Astrocyte of the cerebellum (primary cell): ENCODE results near the gene NKAIN1.
"Not testable (repeated sequence)": the region's sequence is repeated elsewhere in the genome, so short reads cannot be mapped to it uniquely, and the experiment has no call there.

Experiments used
- DNase-seq: peaks from one replicate; pipeline ENCODE4 v3.0.0-alpha.2; 2011; ENCODE audit warnings: low read depth
- H3K4me3 ChIP-seq: 2 replicates; pipeline ENCODE4 v1.5.1; 2011; ENCODE audit warnings: mild to moderate bottlenecking, low read depth, low read length, moderate library complexity
- CTCF ChIP-seq: IDR thresholded peaks from 2 replicates; pipeline ENCODE4 v1.5.1; 2012; ENCODE audit warnings: low read length, low read depth, moderate library complexity, mild to moderate bottlenecking; ENCODE audit errors: missing control alignments
- in situ Hi-C: cut with HindIII; loops from 2 replicates; pipeline ENCODE4 v1.10.0; 2017; ENCODE audit warnings: low sequenced_read_pairs

The NKAIN1 gene

GRCh38 chr1:31145648-31146047, 94.0 kb downstream of the NKAIN1 start:
- in situ Hi-C loops, result no loop called here
- TF ChIP-seq CTCF, result no peak
- no peak overlapping the region for H3K4me3 ChIP-seq
- DNase-seq, result no peak

- in situ Hi-C loops, result no loop called here
- no peak for TF ChIP-seq CTCF
- no peak for DNase-seq
These were observed 95.2 kb downstream of the NKAIN1 start for GRCh38 chr1:31144442-31144841.

GRCh38 chr1:31143455-31143854, 96.2 kb downstream of the NKAIN1 start:
- H3K4me3 ChIP-seq, result no peak overlapping the region
- no peak for DNase-seq
- in situ Hi-C loops, result no loop called here
- TF ChIP-seq CTCF, result no peak

More at GRCh38 chr1:31144442-31144841, 95.2 kb downstream of the NKAIN1 start:
- no peak overlapping the region for H3K4me3 ChIP-seq

- in situ Hi-C loops, result no loop called here
- H3K4me3 ChIP-seq, result no peak overlapping the region
- no peak for DNase-seq
- TF ChIP-seq CTCF, result no peak
These were observed 97.3 kb downstream of the NKAIN1 start for GRCh38 chr1:31142406-31142805.

- no peak for DNase-seq
- in situ Hi-C loops, result no loop called here
- no peak overlapping the region for H3K4me3 ChIP-seq
- no peak for TF ChIP-seq CTCF
These were observed 99.4 kb downstream of the NKAIN1 start for GRCh38 chr1:31140299-31140698.

GRCh38 chr1:31138797-31139521, 100.7 kb downstream of the NKAIN1 start:
- H3K4me3 ChIP-seq, in situ Hi-C loops: not testable (repeated sequence)

GRCh38 chr1:31137873-31138272, 101.8 kb downstream of the NKAIN1 start:
- H3K4me3 ChIP-seq, DNase-seq, in situ Hi-C loops: not testable (repeated sequence)

More at GRCh38 chr1:31138797-31139521, 100.7 kb downstream of the NKAIN1 start:
- not testable (repeated sequence) for DNase-seq
